DOHH2 (cell line): Measurements from ENCODE around the gene KDM1B.
"Not testable (repeated sequence)": the region's sequence is repeated elsewhere in the genome, so short reads cannot be mapped to it uniquely, and the experiment has no call there.

Source experiments
- H3F3A ChIP-seq: fragments of 200-600 bp; sonication (generic), shearing (Covaris generic); 2 replicates; pipeline ENCODE4 v1.6.0; 2016; ENCODE audit warnings: antibody characterized with exemption, mild to moderate bottlenecking; ENCODE audit not compliant: control insufficient read depth, insufficient read depth
- H3K27ac ChIP-seq: fragments of 200-600 bp; sonication (generic); 2 replicates; pipeline ENCODE4 v1.5.1; 2014; ENCODE audit warnings: low read depth, mild to moderate bottlenecking, low read length, moderate library complexity
- H3K27me3 ChIP-seq: fragments of 200-600 bp; sonication (generic); 2 replicates; pipeline ENCODE4 v1.6.1; 2014; ENCODE audit warnings: mild to moderate bottlenecking, low read length, mixed read lengths; ENCODE audit not compliant: control insufficient read depth
- H3K36me3 ChIP-seq: fragments of 200-600 bp; sonication (generic); 2 replicates; pipeline ENCODE4 v1.6.1; 2014; ENCODE audit warnings: mild to moderate bottlenecking, low read length, moderate library complexity, mixed read lengths; ENCODE audit not compliant: control insufficient read depth
- H3K4me1 ChIP-seq: fragments of 200-600 bp; sonication (generic); 2 replicates; pipeline ENCODE4 v1.6.1; 2014; ENCODE audit warnings: mild to moderate bottlenecking, low read length, mixed read lengths; ENCODE audit not compliant: control insufficient read depth
- H3K4me2 ChIP-seq: fragments of 200-600 bp; sonication (generic); 2 replicates; pipeline ENCODE4 v1.6.0; 2014; ENCODE audit warnings: mild to moderate bottlenecking, low read length, moderate library complexity
- H3K4me3 ChIP-seq: fragments of 200-600 bp; sonication (generic); 2 replicates; pipeline ENCODE4 v1.5.1; 2014; ENCODE audit warnings: mild to moderate bottlenecking, low read length, mixed read lengths
- H3K79me2 ChIP-seq: fragments of 200-600 bp; sonication (generic); 2 replicates; pipeline ENCODE4 v1.6.1; 2014; ENCODE audit warnings: mild to moderate bottlenecking, low read length, mixed read lengths; ENCODE audit not compliant: control insufficient read depth
- H3K9me2 ChIP-seq: fragments of 200-600 bp; sonication (generic); replicated peaks from 2 replicates; pipeline ENCODE4 v1.6.1; 2014; ENCODE audit warnings: mild to moderate bottlenecking, low read length, mixed read lengths; ENCODE audit not compliant: control insufficient read depth
- H3K9me3 ChIP-seq: fragments of 200-600 bp; sonication (generic); 2 replicates; pipeline ENCODE4 v1.6.1; 2014; ENCODE audit warnings: antibody characterized with exemption, low read length, mixed read lengths; ENCODE audit not compliant: control insufficient read depth, insufficient read depth
- H4K20me1 ChIP-seq: fragments of 200-600 bp; sonication (generic); 2 replicates; pipeline ENCODE4 v1.6.0; 2014; ENCODE audit warnings: low read depth, mild to moderate bottlenecking, antibody characterized with exemption, low read length, moderate library complexity; ENCODE audit not compliant: control insufficient read depth, insufficient read depth
- CTCF ChIP-seq: fragments of 200-600 bp; sonication (generic); IDR thresholded peaks from one replicate; pipeline ENCODE4 v1.5.1; 2014; ENCODE audit warnings: antibody characterized with exemption, mild to moderate bottlenecking, low read depth, low read length; ENCODE audit not compliant: poor library complexity, severe bottlenecking
- EZH2phosphoT487 ChIP-seq: fragments of 200-600 bp; sonication (generic); IDR thresholded peaks from 2 replicates; pipeline ENCODE4 v1.6.1; 2017; ENCODE audit warnings: borderline replicate concordance, mild to moderate bottlenecking, antibody characterized with exemption, low read length, moderate library complexity, mixed read lengths

Gene KDM1B

GRCh38 chr6:18168264-18168663 lies 13.0 kb downstream of the KDM1B start:
- H3K27ac ChIP-seq = no peak overlapping the region
- no peaks in the 10 kb centered on the region for H3K9me3 ChIP-seq
- H3F3A ChIP-seq = no peaks in the 10 kb centered on the region
- no peaks in the 10 kb centered on the region for H3K9me2 ChIP-seq
- H3K27me3 ChIP-seq = no peaks in the 10 kb centered on the region
- no peaks in the 10 kb centered on the region for H3K4me1 ChIP-seq
- no peak overlapping the region for H3K4me2 ChIP-seq
- TF ChIP-seq EZH2phosphoT487 (no peak), CTCF (no peak)
- no peaks in the 10 kb centered on the region for H3K79me2 ChIP-seq
- H3K36me3 ChIP-seq = peaks cover 23% of the 10 kb centered on the region
- no peak overlapping the region for H3K4me3 ChIP-seq
- no peaks in the 10 kb centered on the region for H4K20me1 ChIP-seq

GRCh38 chr6:18171871-18172270 lies 16.6 kb downstream of the KDM1B start:
- Histone ChIP-seq H3K79me2 (no peaks in the 10 kb centered on the region), H3K4me1 (no peaks in the 10 kb centered on the region), H3K4me2 (no peak overlapping the region), H3K36me3 (peaks cover 21% of the 10 kb centered on the region), H3K9me3 (no peaks in the 10 kb centered on the region), H3K4me3 (no peak overlapping the region), H3K27me3 (no peaks in the 10 kb centered on the region), H4K20me1 (no peaks in the 10 kb centered on the region), H3F3A (no peaks in the 10 kb centered on the region), H3K27ac (no peak overlapping the region), H3K9me2 (no peaks in the 10 kb centered on the region)
- TF ChIP-seq EZH2phosphoT487 (no peak), CTCF (no peak)

- H3K27me3 ChIP-seq, H3K36me3 ChIP-seq, H3K4me1 ChIP-seq, H3F3A ChIP-seq, H3K9me3 ChIP-seq, H3K79me2 ChIP-seq, H3K4me3 ChIP-seq, H3K9me2 ChIP-seq, H3K4me2 ChIP-seq, H3K27ac ChIP-seq, H4K20me1 ChIP-seq: not testable (repeated sequence)
Observed at GRCh38 chr6:18176198-18176597, 21.0 kb downstream of the KDM1B start.

- Histone ChIP-seq H3K4me2 (no peak overlapping the region), H3K9me2 (no peaks in the 10 kb centered on the region), H3K4me3 (no peak overlapping the region), H3K36me3 (peaks cover 3% of the 10 kb centered on the region; the same call in 1 of the 2 replicates), H3K9me3 (no peaks in the 10 kb centered on the region), H3K79me2 (no peaks in the 10 kb centered on the region), H3K4me1 (no peaks in the 10 kb centered on the region), H3F3A (no peaks in the 10 kb centered on the region), H4K20me1 (no peaks in the 10 kb centered on the region), H3K27ac (no peak overlapping the region), H3K27me3 (no peaks in the 10 kb centered on the region)
- TF ChIP-seq EZH2phosphoT487 (no peak), CTCF (no peak)
Observed at GRCh38 chr6:18177286-18177965, 22.2 kb downstream of the KDM1B start.
